Endothelial cell of umbilical vein (primary cell): ENCODE data around the gene FBXO33. TPM values are rescaled to one million over a fixed set of nuclear protein-coding genes. Genes with fewer than 3 reads are reported as not detected.

ENCODE experiments used
- BruUV-seq: library from RNA; stranded (reverse); fragments of 400-500 nt; replicated peaks from 2 replicates; lab custom pipeline; 2021; lab: Mats Ljungman, UMichigan
- CTCF ChIA-PET: fragments of 300-600, 350-600 bp; sonication (Branson Sonifier 250); formaldehyde crosslinking; loops from one replicate; lab custom pipeline; 2021; ENCODE audit warnings: antibody characterized with exemption, inconsistent platforms; lab: Charles Lee
- POLR2A ChIA-PET: fragments of 300-600, 350-600 bp; sonication (Branson Sonifier 250); formaldehyde crosslinking; loops from one replicate; lab custom pipeline; 2021; ENCODE audit warnings: antibody characterized with exemption, inconsistent platforms; lab: Charles Lee
- DNase-seq: peaks from one replicate; pipeline ENCODE4 v3.0.0-alpha.2; 2011; ENCODE audit warnings: low read depth, low spot score
- FAIRE-seq: peaks from 2 replicates; lab custom pipeline; 2011; peaks lifted over from hg19 to GRCh38; lab: Jason Lieb, UNC
- H2AFZ ChIP-seq: 2 replicates; pipeline ENCODE4 v1.6.0; 2012; ENCODE audit warnings: low read depth, low read length, control low read depth, inconsistent platforms
- H3K27ac ChIP-seq: 2 replicates; pipeline ENCODE4 v1.5.1; 2011; ENCODE audit warnings: low read depth, mild to moderate bottlenecking, control low read depth, low read length, moderate library complexity; ENCODE audit not compliant: insufficient read depth
- H3K27me3 ChIP-seq, 2 experiments: 2 replicates each; pipeline versions ENCODE4 v1.6.0 to v1.6.1; 2011; ENCODE audit warnings: low read length in 2 of 2, mixed read lengths in 1 of 2; ENCODE audit not compliant: control insufficient read depth in 2 of 2, insufficient read depth in 2 of 2
- H3K36me3 ChIP-seq, 2 experiments: 2 replicates in 1 of 2; 3 replicates in 1 of 2; pipeline ENCODE4 v1.5.1; 2011; ENCODE audit warnings: low read length in 2 of 2, mild to moderate bottlenecking in 1 of 2, moderate library complexity in 1 of 2; ENCODE audit not compliant: control insufficient read depth in 2 of 2, insufficient read depth in 2 of 2; ENCODE audit errors: extremely low read depth in 1 of 2
- H3K4me1 ChIP-seq: 3 replicates; pipeline ENCODE4 v1.5.1; 2011; ENCODE audit warnings: mild to moderate bottlenecking, low read length; ENCODE audit not compliant: control insufficient read depth, insufficient read depth; ENCODE audit errors: extremely low read depth
- H3K4me2 ChIP-seq: 2 replicates; pipeline ENCODE4 v1.6.1; 2011; ENCODE audit warnings: low read length, control low read depth, mixed read lengths; ENCODE audit not compliant: insufficient read depth
- H3K4me3 ChIP-seq, 3 experiments: fragments of 200-600 bp in 1 of 3; sonication (generic), shearing (Covaris generic) in 1 of 3; replicated peaks in 1 of 3; 2 replicates each; pipeline ENCODE4 v1.5.1; 2011 to 2016; ENCODE audit warnings: control low read depth in 3 of 3, low read length in 3 of 3, mild to moderate bottlenecking in 2 of 3, inconsistent platforms in 1 of 3, low read depth in 1 of 3, moderate library complexity in 1 of 3; ENCODE audit not compliant: insufficient read depth in 1 of 3
- H3K79me2 ChIP-seq: 2 replicates; pipeline ENCODE4 v1.6.0; 2012; ENCODE audit warnings: low read length, inconsistent platforms; ENCODE audit not compliant: control insufficient read depth, insufficient read depth
- H3K9ac ChIP-seq: replicated peaks from 2 replicates; pipeline ENCODE3; 2011; ENCODE audit warnings: low read length, control low read depth; ENCODE audit not compliant: insufficient read depth; ENCODE audit errors: extremely low read depth
- H3K9me1 ChIP-seq: replicated peaks from 3 replicates; pipeline ENCODE4 v1.6.0; 2011; ENCODE audit warnings: mild to moderate bottlenecking, low read length; ENCODE audit not compliant: control insufficient read depth, insufficient read depth; ENCODE audit errors: extremely low read depth
- H3K9me3 ChIP-seq: replicated peaks from 2 replicates; pipeline ENCODE4 v1.5.1; 2012; ENCODE audit warnings: low read length, inconsistent platforms; ENCODE audit not compliant: control insufficient read depth, insufficient read depth
- H4K20me1 ChIP-seq: replicated peaks from 2 replicates; pipeline ENCODE3; 2011; ENCODE audit warnings: mild to moderate bottlenecking, low read length; ENCODE audit not compliant: control insufficient read depth, insufficient read depth; ENCODE audit errors: extremely low read depth
- EZH2 ChIP-seq: IDR thresholded peaks from 2 replicates; pipeline ENCODE4 v1.6.1; 2012; ENCODE audit warnings: borderline replicate concordance, low read depth, mild to moderate bottlenecking, moderate library complexity, low read length, inconsistent platforms; ENCODE audit not compliant: severe bottlenecking
- FOS ChIP-seq: IDR thresholded peaks from 2 replicates; pipeline ENCODE4 v1.6.1; 2011; ENCODE audit warnings: mild to moderate bottlenecking, low read length, moderate library complexity, borderline replicate concordance; ENCODE audit not compliant: insufficient read depth
- GATA2 ChIP-seq: IDR thresholded peaks from 2 replicates; pipeline ENCODE4 v1.7.0; 2011; ENCODE audit warnings: low read depth, mild to moderate bottlenecking, moderate library complexity, mixed read lengths, low read length; ENCODE audit not compliant: insufficient read length, insufficient read depth
- JUN ChIP-seq: IDR thresholded peaks from 2 replicates; pipeline ENCODE4 v1.6.1; 2011; ENCODE audit warnings: borderline replicate concordance, low read depth; ENCODE audit not compliant: insufficient read length, insufficient read depth
- MYC ChIP-seq: IDR thresholded peaks from one replicate; pipeline ENCODE4 v1.6.1; 2011; ENCODE audit warnings: mild to moderate bottlenecking, low read depth, low read length
- POLR2A ChIP-seq: IDR thresholded peaks from 2 replicates; pipeline ENCODE4 v1.6.1; 2012; ENCODE audit warnings: low read depth, mild to moderate bottlenecking, control low read depth, low read length
- POLR2AphosphoS5 ChIP-seq: IDR thresholded peaks from 2 replicates; pipeline ENCODE4 v1.6.1; 2012; ENCODE audit warnings: low read depth, mild to moderate bottlenecking, control low read depth, low read length, moderate library complexity; ENCODE audit not compliant: insufficient read depth
- dilution Hi-C: fragments of 300-500 bp; cut with MboI; formaldehyde crosslinking; loops from one replicate; pipeline ENCODE4 v1.15.0; 2019; ENCODE audit warnings: low sequenced_read_pairs; ENCODE audit not compliant: extremely low pct_ligation_motif_present
- intact Hi-C: fragments of 100-400 bp; cut with micrococcal nuclease; formaldehyde crosslinking; loops from one replicate; pipeline ENCODE4 v1.10.0; 2022
- polyA plus RNA-seq, 4 experiments: library from polyadenylated mRNA; depleted of rRNA in 3 of 4; stranded (reverse) in 3 of 4; unstranded in 1 of 4; fragments of >200 nt; gene quantifications; 2 replicates each; pipeline versions ENCODE4 v1.2.1 to v1.2.3, GENCODE V29; 2011 to 2012; ENCODE audit warnings: missing spikeins in 1 of 4
- total RNA-seq: library from RNA; stranded (reverse); gene quantifications from 2 replicates; pipeline ENCODE4 v1.2.3, GENCODE V29; 2021
- TF ChIP-seq, protein P1 (sequence below): IDR thresholded peaks from 2 replicates; pipeline ENCODE4 v1.6.1; 2011; ENCODE audit not compliant: insufficient read depth, insufficient read length
- TF ChIP-seq, protein P2 (sequence below), 2 donors: IDR thresholded peaks; 1 replicate in 1 of 2; 2 replicates in 1 of 2; pipeline ENCODE4 v1.5.1; 2011; ENCODE audit warnings: low read length in 2 of 2, mild to moderate bottlenecking in 2 of 2, moderate library complexity in 2 of 2, control low read depth in 1 of 2, inconsistent platforms in 1 of 2, low read depth in 1 of 2; ENCODE audit not compliant: insufficient read depth in 1 of 2; ENCODE audit errors: extremely low read depth in 1 of 2

Gene FBXO33
- total and polyA plus RNA-seq, 2 donors (not counting 3 experiments of a cell fraction or from before 2014, with no cell fraction given) = 4.2 to 5.0 TPM

DNA sequence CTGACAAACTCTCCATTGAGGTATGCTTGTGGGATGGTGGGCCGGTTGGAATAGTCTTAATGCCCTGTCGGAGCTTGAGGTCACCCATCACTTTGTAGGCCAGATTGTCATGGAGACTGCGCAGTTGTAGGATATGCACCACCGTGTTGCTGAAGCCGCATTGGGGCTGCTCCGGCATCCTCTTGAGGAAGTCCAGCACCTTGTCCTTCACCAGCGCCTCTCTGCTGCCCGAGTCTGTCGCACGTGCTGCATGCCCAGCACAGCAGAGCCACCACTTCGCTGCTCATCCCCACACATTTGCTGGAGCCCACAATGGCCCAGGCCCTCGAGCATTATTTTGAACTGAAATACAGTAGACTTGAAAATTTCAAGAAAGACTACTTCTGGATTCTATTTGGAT is 61.8 kb downstream of the FBXO33 start:
- H3K4me1 ChIP-seq = peaks cover 15% of the 10 kb centered on the region
- no peaks in the 10 kb centered on the region for H3K36me3 ChIP-seq
- dilution Hi-C loops = no loop called here
- H4K20me1 ChIP-seq = no peaks in the 10 kb centered on the region
- H2AFZ ChIP-seq = no peak overlapping the region
- TF ChIP-seq, protein P1, sequence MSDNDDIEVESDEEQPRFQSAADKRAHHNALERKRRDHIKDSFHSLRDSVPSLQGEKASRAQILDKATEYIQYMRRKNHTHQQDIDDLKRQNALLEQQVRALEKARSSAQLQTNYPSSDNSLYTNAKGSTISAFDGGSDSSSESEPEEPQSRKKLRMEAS = no peak
- TF ChIP-seq MYC (no peak), FOS (no peak), GATA2 (no peak), POLR2AphosphoS5 (no peak), POLR2A (no peak), JUN (no peak), EZH2 (no peak)
- TF ChIP-seq, protein P2, sequence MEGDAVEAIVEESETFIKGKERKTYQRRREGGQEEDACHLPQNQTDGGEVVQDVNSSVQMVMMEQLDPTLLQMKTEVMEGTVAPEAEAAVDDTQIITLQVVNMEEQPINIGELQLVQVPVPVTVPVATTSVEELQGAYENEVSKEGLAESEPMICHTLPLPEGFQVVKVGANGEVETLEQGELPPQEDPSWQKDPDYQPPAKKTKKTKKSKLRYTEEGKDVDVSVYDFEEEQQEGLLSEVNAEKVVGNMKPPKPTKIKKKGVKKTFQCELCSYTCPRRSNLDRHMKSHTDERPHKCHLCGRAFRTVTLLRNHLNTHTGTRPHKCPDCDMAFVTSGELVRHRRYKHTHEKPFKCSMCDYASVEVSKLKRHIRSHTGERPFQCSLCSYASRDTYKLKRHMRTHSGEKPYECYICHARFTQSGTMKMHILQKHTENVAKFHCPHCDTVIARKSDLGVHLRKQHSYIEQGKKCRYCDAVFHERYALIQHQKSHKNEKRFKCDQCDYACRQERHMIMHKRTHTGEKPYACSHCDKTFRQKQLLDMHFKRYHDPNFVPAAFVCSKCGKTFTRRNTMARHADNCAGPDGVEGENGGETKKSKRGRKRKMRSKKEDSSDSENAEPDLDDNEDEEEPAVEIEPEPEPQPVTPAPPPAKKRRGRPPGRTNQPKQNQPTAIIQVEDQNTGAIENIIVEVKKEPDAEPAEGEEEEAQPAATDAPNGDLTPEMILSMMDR (IDR thresholded peaks at IDR 0.05; ENCODE audit: extremely low read depth in 1 of 2, insufficient read depth in 1 of 2, low read depth in 1 of 2, low read length in 2 of 2) = no peak
- no peaks in the 10 kb centered on the region for H3K9me3 ChIP-seq
- no peak overlapping the region for H3K9ac ChIP-seq
- H3K4me3 ChIP-seq = no peak overlapping the region
- no peak overlapping the region for H3K4me2 ChIP-seq
- ChIA-PET CTCF (interaction anchor here (1.0 to 2.3 kb wide), 2 partner anchors 56 to 263 kb away, joined by 4 to 14 read pairs; no protein-coding TSS in a partner anchor), POLR2A (no interaction called here)
- H3K79me2 ChIP-seq = no peaks in the 10 kb centered on the region
- BruUV-seq = no TSS peak
- no peak for FAIRE-seq
- no peak overlapping the region for H3K27ac ChIP-seq
- H3K9me1 ChIP-seq = no peaks in the 10 kb centered on the region
- no peaks in the 10 kb centered on the region for H3K27me3 ChIP-seq
- intact Hi-C loops = no loop called here
- DNase-seq = no peak
